HepG2 (cell line): ENCODE measurements around the gene ADI1. TPM values are rescaled to one million over a fixed set of nuclear protein-coding genes. Genes with fewer than 3 reads are reported as not detected.

Experiments
- BRF2 ChIP-seq: sonication (generic); formaldehyde crosslinking; IDR thresholded peaks from 2 replicates; pipeline ENCODE4 v1.8.1; 2022; ENCODE audit warnings: mild to moderate bottlenecking, missing genetic modification reagents
- CREB1 ChIP-seq, 2 experiments: fragments of 450-650 bp in 1 of 2; IDR thresholded peaks; 2 replicates each; pipeline ENCODE4 v1.6.1; 2016 to 2017; ENCODE audit warnings: control low read depth in 1 of 2, mild to moderate bottlenecking in 1 of 2, missing compliant biosample characterization in 1 of 2, missing genetic modification characterization in 1 of 2
- FOSL2 ChIP-seq: sonication (generic); formaldehyde crosslinking; IDR thresholded peaks from 2 replicates; pipeline ENCODE4 v1.4.0; 2020; ENCODE audit warnings: missing genetic modification reagents
- HOXA5 ChIP-seq: sonication (generic); formaldehyde crosslinking; IDR thresholded peaks from 2 replicates; pipeline ENCODE4 v1.4.0; 2020; ENCODE audit warnings: missing genetic modification reagents
- IRF9 ChIP-seq: sonication (generic); formaldehyde crosslinking; IDR thresholded peaks from 2 replicates; pipeline ENCODE4 v1.8.0; 2022; ENCODE audit warnings: missing genetic modification reagents, mild to moderate bottlenecking, borderline replicate concordance
- JARID2 ChIP-seq: sonication (generic); formaldehyde crosslinking; IDR thresholded peaks from 2 replicates; pipeline ENCODE4 v1.8.1; 2023; ENCODE audit warnings: missing genetic modification reagents, inconsistent platforms; ENCODE audit not compliant: insufficient replicate concordance
- KAT7 ChIP-seq: IDR thresholded peaks from 2 replicates; pipeline ENCODE4 v1.6.1; 2018; ENCODE audit warnings: borderline replicate concordance, missing compliant biosample characterization
- KLF9 ChIP-seq: IDR thresholded peaks from 2 replicates; pipeline ENCODE4 v1.6.1; 2016; ENCODE audit warnings: low read depth
- MZF1 ChIP-seq: sonication (generic); formaldehyde crosslinking; IDR thresholded peaks from 2 replicates; pipeline ENCODE4 v1.8.1; 2023; ENCODE audit warnings: mild to moderate bottlenecking, missing genetic modification reagents, borderline replicate concordance
- NR2F6 ChIP-seq, 2 experiments: IDR thresholded peaks; 2 replicates each; pipeline ENCODE4 v1.6.1; 2016; ENCODE audit warnings: antibody characterized with exemption in 1 of 2, mild to moderate bottlenecking in 1 of 2
- PRDM4 ChIP-seq: sonication (generic); formaldehyde crosslinking; IDR thresholded peaks from 2 replicates; pipeline ENCODE4 v1.9.0; 2021; ENCODE audit warnings: missing genetic modification reagents, borderline replicate concordance
- RFXAP ChIP-seq: sonication (generic); formaldehyde crosslinking; IDR thresholded peaks from 2 replicates; pipeline ENCODE4 v1.4.0; 2020; ENCODE audit warnings: missing genetic modification reagents, borderline replicate concordance
- SIX4 ChIP-seq: sonication (generic); formaldehyde crosslinking; IDR thresholded peaks from 2 replicates; pipeline ENCODE4 v1.4.0; 2020; ENCODE audit warnings: missing genetic modification reagents
- SMAD3 ChIP-seq: sonication (generic); formaldehyde crosslinking; IDR thresholded peaks from 2 replicates; pipeline ENCODE4 v1.4.0; 2020; ENCODE audit warnings: missing genetic modification reagents
- TERF1 ChIP-seq: sonication (generic); formaldehyde crosslinking; IDR thresholded peaks from 2 replicates; pipeline ENCODE4 v1.8.0; 2022; ENCODE audit warnings: mild to moderate bottlenecking, missing genetic modification reagents, moderate library complexity
- ZNF678 ChIP-seq: sonication (generic); formaldehyde crosslinking; IDR thresholded peaks from 2 replicates; pipeline ENCODE4 v1.4.0; 2020; ENCODE audit warnings: mild to moderate bottlenecking, missing genetic modification reagents
- ZNF691 ChIP-seq: sonication (generic); formaldehyde crosslinking; IDR thresholded peaks from 2 replicates; pipeline ENCODE4 v1.4.0; 2020; ENCODE audit warnings: missing genetic modification reagents, low read depth, mild to moderate bottlenecking, borderline replicate concordance
- ZNF749 ChIP-seq: sonication (generic); formaldehyde crosslinking; IDR thresholded peaks from 2 replicates; pipeline ENCODE4 v1.8.0; 2022; ENCODE audit warnings: mild to moderate bottlenecking, missing genetic modification reagents, moderate library complexity, borderline replicate concordance
- ZUFSP ChIP-seq: sonication (generic); formaldehyde crosslinking; IDR thresholded peaks from 2 replicates; pipeline ENCODE4 v1.9.0; 2021; ENCODE audit warnings: missing genetic modification reagents, mild to moderate bottlenecking, borderline replicate concordance
- polyA plus RNA-seq, 8 experiments: library from polyadenylated mRNA; depleted of rRNA in 3 of 8; stranded (reverse) in 7 of 8; unstranded in 1 of 8; fragments of >200 nt; fragmentation: Illumina TruSeq in 4 of 8; extraction: Trizol in 4 of 8; gene quantifications; 2 replicates each; pipeline versions ENCODE4 v1.2.1 to v1.2.3, GENCODE V29; 2011 to 2016; ENCODE audit warnings: low read depth in 4 of 8, missing spikeins in 1 of 8, mixed read lengths in 1 of 8; ENCODE audit not compliant: insufficient read depth in 1 of 8
- total RNA-seq, 5 experiments: library from RNA; depleted of rRNA; stranded (reverse); fragments of >200 nt; fragmentation: Illumina TruSeq; extraction: Trizol; gene quantifications; 2 replicates each; pipeline ENCODE4 v1.2.3, GENCODE V29; 2016; ENCODE audit warnings: low read depth in 1 of 5

The ADI1 gene
- total and polyA plus RNA-seq, 2 of the 13 experiments (the other 11 are each of a cell fraction or from before 2014, with no cell fraction given), result 28.7 to 123 TPM

GRCh38 chr2:3480352-3481010, 38.9 kb downstream of the ADI1 start (continued):
- TF ChIP-seq PRDM4 (CRISPR knock-in tag), result no peak
- TF ChIP-seq SIX4 (CRISPR knock-in tag), result no peak
- TF ChIP-seq IRF9, result no peak
- TF ChIP-seq CREB1 (IDR thresholded peaks at IDR 0.05), result no peak
- no peak for TF ChIP-seq CREB1 (CRISPR knock-in tag; IDR thresholded peaks at IDR 0.05)
- no peak for TF ChIP-seq HOXA5
- no peak for TF ChIP-seq RFXAP
- TF ChIP-seq KLF9 (CRISPR knock-in tag), result no peak
- TF ChIP-seq KAT7 (CRISPR knock-in tag), result no peak
- TF ChIP-seq TERF1 (CRISPR knock-in tag), result no peak
- no peak for TF ChIP-seq ZUFSP (CRISPR knock-in tag)
- 0 out of 2 replicates have a peak, but pooled peaks have one; percentile 48 for TF ChIP-seq SMAD3
- no peak for TF ChIP-seq ZNF678
- TF ChIP-seq BRF2 (CRISPR knock-in tag), result no peak
- TF ChIP-seq JARID2, result no peak
- TF ChIP-seq NR2F6 (IDR thresholded peaks at IDR 0.05), result no peak
- peak; percentile 29; the same call in 1 of the 2 replicates for TF ChIP-seq NR2F6 (CRISPR knock-in tag; IDR thresholded peaks at IDR 0.05)
- TF ChIP-seq FOSL2 (CRISPR knock-in tag), result peak; percentile 24; the same call in 1 of the 2 replicates
- TF ChIP-seq ZNF749 (CRISPR knock-in tag), result no peak
- TF ChIP-seq MZF1, result no peak
- 0 out of 2 replicates have a peak, but pooled peaks have one; percentile 33 for TF ChIP-seq ZNF691 (CRISPR knock-in tag)
